IMR-90 (cell line): ENCODE results near the gene KCNN3. TPM values are rescaled to one million over a fixed set of nuclear protein-coding genes. Genes with fewer than 3 reads are reported as not detected.

ENCODE experiments used
- ATAC-seq: fragments of 200-7000 bp; cut with Tn5 transposase; 2 replicates; pipeline ENCODE4 v1.9.1; 2020; ENCODE audit warnings: low read depth, mild to moderate bottlenecking, moderate library complexity
- BruUV-seq: library from RNA; stranded (reverse); fragments of 400-500 nt; replicated peaks from 2 replicates; lab custom pipeline; 2021; lab: Mats Ljungman, UMichigan
- CTCF ChIA-PET: fragments of 300-600 bp; formaldehyde crosslinking; extraction: SDS; loops from one replicate; lab custom pipeline; 2021; ENCODE audit warnings: antibody characterized with exemption; lab: Yijun Ruan, JAX
- POLR2A ChIA-PET: fragments of 300-600 bp; sonication (Branson Sonifier 250); formaldehyde crosslinking; loops from one replicate; lab custom pipeline; 2022; ENCODE audit warnings: antibody characterized with exemption; ENCODE audit not compliant: unreplicated experiment; lab: Charles Lee
- DNase-seq: peaks from one replicate; pipeline ENCODE4 v3.0.0; 2013
- H2AFZ ChIP-seq: replicated peaks from 2 replicates; pipeline ENCODE3; 2013; ENCODE audit warnings: low read length, mild to moderate bottlenecking; ENCODE audit not compliant: poor library complexity
- H2AK5ac ChIP-seq: 2 replicates; pipeline ENCODE4 v1.6.1; 2013; ENCODE audit warnings: low read depth, low read length, inconsistent platforms
- H2AK9ac ChIP-seq: replicated peaks from 2 replicates; pipeline ENCODE3; 2013; ENCODE audit warnings: mild to moderate bottlenecking, low read depth, low read length, moderate library complexity; ENCODE audit not compliant: poor library complexity
- H2BK120ac ChIP-seq: 2 replicates; pipeline ENCODE4 v1.6.1; 2013; ENCODE audit warnings: low read depth, low read length, inconsistent platforms
- H2BK15ac ChIP-seq: 3 replicates; pipeline ENCODE4 v1.6.1; 2013; ENCODE audit warnings: low read depth, low read length, inconsistent platforms
- H2BK20ac ChIP-seq: 2 replicates; pipeline ENCODE4 v1.6.1; 2013; ENCODE audit warnings: low read depth, mild to moderate bottlenecking, inconsistent platforms, low read length, moderate library complexity
- H2BK5ac ChIP-seq: 2 replicates; pipeline ENCODE4 v1.6.1; 2013; ENCODE audit warnings: mild to moderate bottlenecking, low read depth, low read length, inconsistent platforms; ENCODE audit not compliant: poor library complexity, severe bottlenecking
- H3K14ac ChIP-seq: replicated peaks from 2 replicates; pipeline ENCODE4 v1.6.1; 2013; ENCODE audit warnings: low read depth, low read length, inconsistent platforms
- H3K18ac ChIP-seq: 2 replicates; pipeline ENCODE4 v1.6.1; 2013; ENCODE audit warnings: low read depth, low read length, control low read depth
- H3K23ac ChIP-seq: 2 replicates; pipeline ENCODE4 v1.6.1; 2013; ENCODE audit warnings: low read depth, low read length, inconsistent platforms
- H3K27ac ChIP-seq: 2 replicates; pipeline ENCODE4 v1.5.1; 2013; ENCODE audit warnings: mild to moderate bottlenecking, control low read depth, low read length; ENCODE audit not compliant: insufficient read depth
- H3K27me3 ChIP-seq: 2 replicates; pipeline ENCODE4 v1.6.1; 2013; ENCODE audit warnings: low read length; ENCODE audit not compliant: control insufficient read depth, insufficient read depth
- H3K36me3 ChIP-seq: 2 replicates; pipeline ENCODE4 v1.6.1; 2013; ENCODE audit warnings: low read length, mixed read lengths; ENCODE audit not compliant: control insufficient read depth, insufficient read depth
- H3K4ac ChIP-seq: 2 replicates; pipeline ENCODE4 v1.6.1; 2013; ENCODE audit warnings: low read depth, low read length, inconsistent platforms
- H3K4me1 ChIP-seq: 2 replicates; pipeline ENCODE4 v1.6.1; 2013; ENCODE audit warnings: low read length, mixed read lengths; ENCODE audit not compliant: control insufficient read depth, insufficient read depth
- H3K4me2 ChIP-seq: 2 replicates; pipeline ENCODE4 v1.6.1; 2013; ENCODE audit warnings: low read depth, mild to moderate bottlenecking, control low read depth, low read length, moderate library complexity
- H3K4me3 ChIP-seq: 2 replicates; pipeline ENCODE4 v1.5.1; 2013; ENCODE audit warnings: low read depth, mild to moderate bottlenecking, control low read depth, low read length, moderate library complexity; ENCODE audit not compliant: insufficient read depth
- H3K56ac ChIP-seq: 2 replicates; pipeline ENCODE4 v1.6.1; 2013; ENCODE audit warnings: low read length, inconsistent platforms; ENCODE audit not compliant: insufficient read depth; ENCODE audit errors: extremely low read depth
- H3K79me1 ChIP-seq, 2 experiments: 2 replicates each; pipeline ENCODE4 v1.6.1; 2013; ENCODE audit warnings: low read length in 2 of 2, inconsistent platforms in 1 of 2, low read depth in 1 of 2
- H3K9ac ChIP-seq: 2 replicates; pipeline ENCODE4 v1.6.1; 2013; ENCODE audit warnings: low read depth, low read length, control low read depth
- H3K9me1 ChIP-seq: 2 replicates; pipeline ENCODE4 v1.6.1; 2013; ENCODE audit warnings: low read length, inconsistent platforms; ENCODE audit not compliant: insufficient read depth
- H3K9me3 ChIP-seq: 2 replicates; pipeline ENCODE4 v1.6.1; 2013; ENCODE audit warnings: low read length; ENCODE audit not compliant: control insufficient read depth, insufficient read depth
- H4K20me1 ChIP-seq: 2 replicates; pipeline ENCODE4 v1.6.1; 2013; ENCODE audit warnings: low read length, inconsistent platforms; ENCODE audit not compliant: insufficient read depth
- H4K5ac ChIP-seq: 2 replicates; pipeline ENCODE4 v1.6.1; 2013; ENCODE audit warnings: mild to moderate bottlenecking, low read depth, low read length, control low read depth
- H4K8ac ChIP-seq, 2 experiments: 2 replicates each; pipeline ENCODE4 v1.6.1; 2013; ENCODE audit warnings: low read depth in 2 of 2, low read length in 2 of 2, control low read depth in 1 of 2, inconsistent platforms in 1 of 2
- H4K91ac ChIP-seq: 2 replicates; pipeline ENCODE4 v1.6.1; 2013; ENCODE audit warnings: low read depth, low read length, inconsistent platforms; ENCODE audit not compliant: insufficient read depth
- BHLHE40 ChIP-seq: fragments of 150-350 bp; IDR thresholded peaks from 2 replicates; pipeline ENCODE4 v1.6.1; 2016; ENCODE audit warnings: mild to moderate bottlenecking, low read depth, low read length
- CHD1 ChIP-seq: IDR thresholded peaks from 2 replicates; pipeline ENCODE4 v1.6.1; 2012; ENCODE audit warnings: low read depth, low read length, improper control_type of control experiment
- NFE2L2 ChIP-seq: fragments of 150-350 bp; IDR thresholded peaks from 2 replicates; pipeline ENCODE4 v1.6.1; 2016; ENCODE audit warnings: low read depth, mild to moderate bottlenecking, low read length
- RFX5 ChIP-seq: IDR thresholded peaks from 2 replicates; pipeline ENCODE4 v1.8.0; 2012; ENCODE audit warnings: low read depth, mild to moderate bottlenecking, low read length, moderate library complexity
- WGBS, 2 experiments: methylation state at CpG; one replicate each; pipeline versions ENCODE4 v1.1.5 to v1.1.7; 2013; ENCODE audit warnings: missing lambda C conversion rate in 2 of 2; ENCODE audit not compliant: insufficient read length in 1 of 2; ENCODE audit errors: extremely low coverage in 2 of 2; 5-methylcytosine and 5-hydroxymethylcytosine counted together
- dilution Hi-C: fragments of 300-500 bp; cut with HindIII; formaldehyde crosslinking; loops from one replicate; pipeline ENCODE4 v1.14.3; 2018; ENCODE audit warnings: low sequenced_read_pairs; ENCODE audit not compliant: unreplicated experiment
- in situ Hi-C: fragments of 300-500 bp; cut with MboI; formaldehyde crosslinking; loops from 3 replicates; pipeline ENCODE4 v1.14.3; 2019; ENCODE audit warnings: low sequenced_read_pairs, inconsistent platforms, mixed read lengths
- intact Hi-C: fragments of 100-400 bp; cut with micrococcal nuclease; formaldehyde crosslinking; loops from 2 replicates; pipeline ENCODE4 v1.10.0; 2022
- polyA plus RNA-seq, 3 experiments: library from polyadenylated mRNA; depleted of rRNA; stranded (reverse); fragments of >200 nt; gene quantifications; 2 replicates each; pipeline ENCODE4 v1.2.3, GENCODE V29; 2012; ENCODE audit warnings: low replicate concordance in 1 of 3
- total RNA-seq: library from RNA; depleted of rRNA; stranded (reverse); fragments of >200 nt; gene quantifications from 2 replicates; pipeline ENCODE4 v1.2.3, GENCODE V29; 2012

Gene KCNN3
- total and polyA plus RNA-seq, 2 of the 4 experiments (the other 2 are of a cell fraction) = 0.02 TPM; not detected in 1

- TF ChIP-seq CHD1 (no peak), NFE2L2 (no peak), RFX5 (no peak), BHLHE40 (no peak)
- H3K14ac ChIP-seq = no peak overlapping the region
- ChIA-PET CTCF (no interaction called here), POLR2A (no interaction called here)
- no peaks in the 10 kb centered on the region for H3K9me3 ChIP-seq
- WGBS, 2 experiments = 17% methylated on average over 2 of the region's 11 CpGs; no CpG with 5 or more reads in 1 of the 2 experiments
- dilution Hi-C loops (no loop called here), intact Hi-C loops (no loop called here), in situ Hi-C loops (no loop called here)
- no peaks in the 10 kb centered on the region for H3K36me3 ChIP-seq
- no peak overlapping the region for H3K23ac ChIP-seq
- no peak overlapping the region for H3K4me3 ChIP-seq
- no peak overlapping the region for H3K4me2 ChIP-seq
- no TSS peak for BruUV-seq
- peaks cover 49% of the 10 kb centered on the region for H3K27me3 ChIP-seq
- ATAC-seq (no peak), DNase-seq (no peak)
- H3K27ac ChIP-seq = no peak overlapping the region
- no peak overlapping the region for H2BK5ac ChIP-seq
- H3K4ac ChIP-seq = no peak overlapping the region
- no peaks in the 10 kb centered on the region for H3K79me1 ChIP-seq
- H4K20me1 ChIP-seq = peaks cover 5% of the 10 kb centered on the region; the same call in 1 of the 2 replicates
- H2BK20ac ChIP-seq = no peak overlapping the region
- H2AK5ac ChIP-seq = no peak overlapping the region
- no peak overlapping the region for H4K91ac ChIP-seq
- H2AFZ ChIP-seq = no peak overlapping the region
- no peak overlapping the region for H2BK15ac ChIP-seq
- H3K56ac ChIP-seq = no peak overlapping the region
- no peak overlapping the region for H2AK9ac ChIP-seq
- no peaks in the 10 kb centered on the region for H3K4me1 ChIP-seq
- H4K5ac ChIP-seq = no peak overlapping the region
- no peak overlapping the region for H3K9ac ChIP-seq
- H3K9me1 ChIP-seq = peaks cover 6% of the 10 kb centered on the region
- H3K18ac ChIP-seq = no peak overlapping the region
- H4K8ac ChIP-seq = no peak overlapping the region
- no peak overlapping the region for H2BK120ac ChIP-seq
Measured at GRCh38 chr1:154712166-154712810, 157.8 kb downstream of the KCNN3 start.
